HL-60 (cell line): ENCODE results near the gene ANO6.
"Not testable (repeated sequence)": the region's sequence is repeated elsewhere in the genome, so short reads cannot be mapped to it uniquely, and the experiment has no call there.

Experiments
- DNase-seq, 2 experiments: peaks; one replicate each; pipeline ENCODE4 v3.0.0-alpha.2; 2010 to 2020; ENCODE audit warnings: low read depth in 1 of 2, low spot score in 1 of 2
- H3K27ac ChIP-seq: fragments of 250-450 bp; sonication (Bioruptor Pico); replicated peaks from 2 replicates; pipeline ENCODE4 v1.5.1; 2020; ENCODE audit warnings: mild to moderate bottlenecking, moderate library complexity
- H3K27me3 ChIP-seq: fragments of 250-450 bp; sonication (Bioruptor Pico); 2 replicates; pipeline ENCODE4 v1.5.1; 2021; ENCODE audit warnings: mild to moderate bottlenecking, moderate library complexity; ENCODE audit not compliant: insufficient read depth, poor library complexity, severe bottlenecking
- H3K4me3 ChIP-seq: replicated peaks from 2 replicates; pipeline ENCODE4 v1.5.1; 2011; ENCODE audit warnings: mild to moderate bottlenecking, control low read depth, low read length; ENCODE audit not compliant: insufficient read depth
- CTCF ChIP-seq: IDR thresholded peaks from one replicate; pipeline ENCODE4 v1.5.1; 2011; ENCODE audit warnings: low read length, control low read depth, inconsistent platforms; ENCODE audit not compliant: insufficient read depth
- GABPA ChIP-seq: IDR thresholded peaks from 2 replicates; pipeline ENCODE4 v1.6.1; 2012; ENCODE audit warnings: low read depth
- POLR2AphosphoS5 ChIP-seq: IDR thresholded peaks from 2 replicates; pipeline ENCODE4 v1.6.1; 2012; ENCODE audit warnings: low read depth
- SPI1 ChIP-seq: IDR thresholded peaks from 2 replicates; pipeline ENCODE4 v1.6.1; 2012; ENCODE audit warnings: low read depth, mild to moderate bottlenecking, borderline replicate concordance
- TF ChIP-seq, protein P1 (sequence below): IDR thresholded peaks from 2 replicates; pipeline ENCODE4 v1.6.1; 2012; ENCODE audit warnings: low read depth; ENCODE audit not compliant: insufficient replicate concordance

The ANO6 gene

DNA sequence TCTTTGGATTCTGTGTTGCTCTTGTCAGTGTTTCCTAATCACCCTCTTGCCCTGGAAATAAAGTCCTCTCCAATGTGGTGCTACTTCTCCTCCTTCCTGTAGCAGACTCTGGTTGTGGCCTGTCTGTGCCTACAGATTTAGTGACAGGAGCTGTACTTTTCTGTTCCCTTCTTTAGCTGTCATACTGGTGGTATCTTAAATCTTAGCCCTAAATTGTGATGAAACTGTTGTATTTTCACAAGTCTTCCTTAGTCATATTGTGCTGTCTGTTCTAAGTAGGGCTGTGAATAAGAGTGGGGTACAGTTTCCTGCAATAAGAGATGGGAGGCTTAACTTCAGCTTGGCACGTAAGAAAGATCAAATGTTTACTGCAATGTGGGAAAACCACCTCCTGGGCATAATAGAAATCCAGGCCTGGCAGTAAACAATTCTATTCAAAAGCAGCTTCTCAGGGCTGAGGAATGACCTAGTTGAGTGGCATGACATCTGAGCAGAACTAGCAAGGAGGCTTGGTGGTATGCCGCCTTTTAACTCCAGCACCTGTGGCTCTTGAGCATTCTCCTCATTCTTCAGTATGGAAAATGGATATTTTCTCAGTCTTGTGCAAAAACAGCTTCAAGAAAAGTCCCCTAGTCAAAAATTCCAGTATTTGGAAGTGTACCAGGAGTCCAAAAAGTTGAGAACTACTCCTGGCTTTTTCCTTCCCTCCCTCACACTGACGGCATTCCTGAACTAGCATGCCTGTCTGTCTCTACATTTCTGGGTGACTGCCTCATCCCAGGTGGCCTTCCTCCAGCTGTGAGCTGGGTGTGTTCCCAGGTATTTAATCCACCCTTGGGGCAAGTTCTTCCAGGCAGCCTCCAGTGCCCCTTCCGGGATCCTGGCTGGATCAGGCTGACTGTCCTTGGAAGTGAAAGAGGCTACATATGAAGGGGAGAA, 19.5 kb downstream of the ANO6 start:
- Histone ChIP-seq H3K4me3 (no peak overlapping the region), H3K27me3 (no peaks in the 10 kb centered on the region), H3K27ac (no peak overlapping the region)
- TF ChIP-seq CTCF (no peak), GABPA (no peak), SPI1 (no peak), POLR2AphosphoS5 (no peak)
- TF ChIP-seq, protein P1, sequence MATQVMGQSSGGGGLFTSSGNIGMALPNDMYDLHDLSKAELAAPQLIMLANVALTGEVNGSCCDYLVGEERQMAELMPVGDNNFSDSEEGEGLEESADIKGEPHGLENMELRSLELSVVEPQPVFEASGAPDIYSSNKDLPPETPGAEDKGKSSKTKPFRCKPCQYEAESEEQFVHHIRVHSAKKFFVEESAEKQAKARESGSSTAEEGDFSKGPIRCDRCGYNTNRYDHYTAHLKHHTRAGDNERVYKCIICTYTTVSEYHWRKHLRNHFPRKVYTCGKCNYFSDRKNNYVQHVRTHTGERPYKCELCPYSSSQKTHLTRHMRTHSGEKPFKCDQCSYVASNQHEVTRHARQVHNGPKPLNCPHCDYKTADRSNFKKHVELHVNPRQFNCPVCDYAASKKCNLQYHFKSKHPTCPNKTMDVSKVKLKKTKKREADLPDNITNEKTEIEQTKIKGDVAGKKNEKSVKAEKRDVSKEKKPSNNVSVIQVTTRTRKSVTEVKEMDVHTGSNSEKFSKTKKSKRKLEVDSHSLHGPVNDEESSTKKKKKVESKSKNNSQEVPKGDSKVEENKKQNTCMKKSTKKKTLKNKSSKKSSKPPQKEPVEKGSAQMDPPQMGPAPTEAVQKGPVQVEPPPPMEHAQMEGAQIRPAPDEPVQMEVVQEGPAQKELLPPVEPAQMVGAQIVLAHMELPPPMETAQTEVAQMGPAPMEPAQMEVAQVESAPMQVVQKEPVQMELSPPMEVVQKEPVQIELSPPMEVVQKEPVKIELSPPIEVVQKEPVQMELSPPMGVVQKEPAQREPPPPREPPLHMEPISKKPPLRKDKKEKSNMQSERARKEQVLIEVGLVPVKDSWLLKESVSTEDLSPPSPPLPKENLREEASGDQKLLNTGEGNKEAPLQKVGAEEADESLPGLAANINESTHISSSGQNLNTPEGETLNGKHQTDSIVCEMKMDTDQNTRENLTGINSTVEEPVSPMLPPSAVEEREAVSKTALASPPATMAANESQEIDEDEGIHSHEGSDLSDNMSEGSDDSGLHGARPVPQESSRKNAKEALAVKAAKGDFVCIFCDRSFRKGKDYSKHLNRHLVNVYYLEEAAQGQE = no peak
- DNase-seq = peak in 1 of 2 experiments; percentile 27

DNA sequence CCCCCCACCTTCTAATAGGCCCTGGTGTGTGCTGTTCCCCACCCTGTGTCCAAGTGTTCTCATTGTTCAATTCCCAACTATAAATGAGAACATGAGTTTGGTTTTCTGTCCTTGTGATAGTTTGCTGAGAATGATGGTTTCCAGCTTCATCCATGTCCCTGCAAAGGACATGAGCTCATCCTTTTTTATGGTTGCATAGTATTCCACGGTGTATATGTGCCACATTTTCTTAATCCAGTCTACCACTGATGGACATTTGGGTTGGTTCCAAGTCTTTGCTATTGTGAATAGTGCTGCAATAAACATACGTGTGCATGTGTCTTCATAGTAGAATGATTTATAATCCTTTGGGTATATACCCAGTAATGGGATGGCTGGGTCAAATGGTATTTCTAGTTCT, 20.5 kb downstream of the ANO6 start:
- not testable (repeated sequence) for H3K4me3 ChIP-seq, H3K27me3 ChIP-seq, DNase-seq, H3K27ac ChIP-seq

GRCh38 chr12:45242180-45242579, 26.3 kb downstream of the ANO6 start:
- H3K4me3 ChIP-seq = no peak overlapping the region
- TF ChIP-seq CTCF (no peak), POLR2AphosphoS5 (no peak), SPI1 (no peak)
- H3K27ac ChIP-seq = no peak overlapping the region
- H3K27me3 ChIP-seq = no peaks in the 10 kb centered on the region
- no peak for DNase-seq

DNA sequence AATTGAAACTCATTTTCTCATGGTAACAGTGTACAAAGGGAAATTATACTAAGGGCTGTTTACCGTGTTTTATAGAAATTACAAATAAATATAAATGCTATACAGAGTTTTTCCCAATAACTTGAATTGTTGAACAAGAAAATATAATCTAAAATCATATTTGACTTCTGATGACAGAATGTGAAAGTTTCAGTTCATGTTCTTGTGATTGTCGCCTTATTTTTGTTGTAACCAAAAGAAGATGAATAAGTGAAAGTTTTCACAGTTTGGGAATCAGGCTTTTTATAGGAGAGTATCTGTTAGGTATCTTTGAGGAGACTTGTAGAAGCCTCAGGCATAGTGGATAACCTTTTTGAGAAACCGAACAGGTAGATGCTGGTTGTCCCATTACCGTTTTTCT, 28.1 kb downstream of the ANO6 start:
- no peak for DNase-seq
- TF ChIP-seq GABPA = no peak
- TF ChIP-seq, protein P1 = no peak
- TF ChIP-seq SPI1 = no peak
- TF ChIP-seq CTCF = no peak
- TF ChIP-seq POLR2AphosphoS5 = no peak
- H3K27me3 ChIP-seq = no peaks in the 10 kb centered on the region
- no peak overlapping the region for H3K4me3 ChIP-seq
- H3K27ac ChIP-seq = no peak overlapping the region
